ENCODE results near the gene CIAO3. TPM values are rescaled to one million over a fixed set of nuclear protein-coding genes. Genes with fewer than 3 reads are reported as not detected.

CIAO3 gene
- total RNA-seq, 1 experiment from 2014 or later = 21.9 TPM

DNA sequence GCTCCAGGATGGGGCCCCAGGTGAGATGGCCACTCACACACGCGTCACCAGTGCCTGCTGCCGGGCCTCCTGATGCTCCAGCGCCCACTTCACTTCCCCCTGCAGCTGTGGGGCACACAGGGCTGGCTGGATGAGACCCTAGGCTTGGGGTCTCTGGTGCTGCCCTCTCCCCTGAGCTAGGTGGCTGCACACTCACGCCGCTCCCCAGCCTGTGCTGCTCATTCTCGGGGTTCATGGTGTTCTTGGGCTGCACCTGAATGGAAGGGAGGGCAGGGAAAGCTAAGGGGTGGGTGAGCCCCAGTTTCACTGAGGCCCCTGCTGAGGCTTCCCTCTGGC is 15.8 kb downstream of the CIAO3 start:
- Mint-ChIP-seq H3K27ac (no peak overlapping the region), H3K36me3 (ENCODE audit: insufficient read depth in 1 of 3, low read depth in 3 of 3) (peaks cover 0 to 5% (median 3%) of the 10 kb centered on the region in 3 experiments; a peak in 1 of 7 replicates), H3K9me3 (no peaks in the 10 kb centered on the region), H3K27me3 (ENCODE audit: low read depth) (peaks cover 14% of the 10 kb centered on the region), H3K4me3 (no peak overlapping the region), H3K4me1 (peaks cover 3 to 4% of the 10 kb centered on the region in 2 experiments)
- Histone ChIP-seq H3K9me3 (ENCODE audit: control insufficient read depth, low read depth, low read length) (no peaks in the 10 kb centered on the region), H3K4me1 (ENCODE audit: insufficient read depth, low read length) (no peaks in the 10 kb centered on the region), H3K27me3 (ENCODE audit: insufficient read depth, low read length) (no peaks in the 10 kb centered on the region), H3K18ac (ENCODE audit: insufficient read length, low read depth, low read length) (no peak overlapping the region), H3K23me2 (ENCODE audit: insufficient read length, low read depth, low read length, poor library complexity, severe bottlenecking) (peaks cover 13% of the 10 kb centered on the region), H2BK12ac (ENCODE audit: insufficient read length, low read depth, low read length) (no peak overlapping the region), H2BK15ac (ENCODE audit: low read depth, low read length) (no peak overlapping the region), H2BK120ac (ENCODE audit: low read depth, low read length, poor library complexity, severe bottlenecking) (no peak overlapping the region), H4K5ac (ENCODE audit: insufficient read length, low read depth, low read length) (no peak overlapping the region), H3K23ac (ENCODE audit: insufficient read length, low read depth, low read length) (no peak overlapping the region), H3K4me2 (ENCODE audit: insufficient read depth, insufficient read length, low read length) (no peak overlapping the region), H3K14ac (ENCODE audit: insufficient read depth, low read length) (no peak overlapping the region), H3K79me2 (ENCODE audit: insufficient read depth, low read length) (no peaks in the 10 kb centered on the region), H2BK20ac (ENCODE audit: low read depth, low read length, poor library complexity, severe bottlenecking) (no peak overlapping the region), H4K91ac (ENCODE audit: insufficient read length, low read depth, low read length) (no peak overlapping the region), H3K27ac (ENCODE audit: insufficient read length, low read depth, low read length) (no peak overlapping the region), H3K4ac (ENCODE audit: low read depth, low read length) (no peak overlapping the region), H4K20me1 (ENCODE audit: control insufficient read depth, insufficient read depth, insufficient read length) (no peaks in the 10 kb centered on the region), H2AFZ (ENCODE audit: low read length) (no peak overlapping the region), H2BK5ac (ENCODE audit: insufficient read length, low read length) (no peak overlapping the region), H4K8ac (replicated peaks; ENCODE audit: insufficient read length, low read depth, low read length) (no peak overlapping the region), H3K56ac (ENCODE audit: insufficient read length, low read depth, low read length) (no peak overlapping the region), H3T11ph (ENCODE audit: low read length) (no peak overlapping the region), H3K79me1 (ENCODE audit: insufficient read depth, low read depth, low read length, poor library complexity, severe bottlenecking) (no peaks in the 10 kb centered on the region), H3K9ac (ENCODE audit: extremely low read depth, insufficient read length, low read length) (no peak overlapping the region), H2AK5ac (ENCODE audit: insufficient read length, low read length) (no peak overlapping the region)
- TF ChIP-seq, protein P1, sequence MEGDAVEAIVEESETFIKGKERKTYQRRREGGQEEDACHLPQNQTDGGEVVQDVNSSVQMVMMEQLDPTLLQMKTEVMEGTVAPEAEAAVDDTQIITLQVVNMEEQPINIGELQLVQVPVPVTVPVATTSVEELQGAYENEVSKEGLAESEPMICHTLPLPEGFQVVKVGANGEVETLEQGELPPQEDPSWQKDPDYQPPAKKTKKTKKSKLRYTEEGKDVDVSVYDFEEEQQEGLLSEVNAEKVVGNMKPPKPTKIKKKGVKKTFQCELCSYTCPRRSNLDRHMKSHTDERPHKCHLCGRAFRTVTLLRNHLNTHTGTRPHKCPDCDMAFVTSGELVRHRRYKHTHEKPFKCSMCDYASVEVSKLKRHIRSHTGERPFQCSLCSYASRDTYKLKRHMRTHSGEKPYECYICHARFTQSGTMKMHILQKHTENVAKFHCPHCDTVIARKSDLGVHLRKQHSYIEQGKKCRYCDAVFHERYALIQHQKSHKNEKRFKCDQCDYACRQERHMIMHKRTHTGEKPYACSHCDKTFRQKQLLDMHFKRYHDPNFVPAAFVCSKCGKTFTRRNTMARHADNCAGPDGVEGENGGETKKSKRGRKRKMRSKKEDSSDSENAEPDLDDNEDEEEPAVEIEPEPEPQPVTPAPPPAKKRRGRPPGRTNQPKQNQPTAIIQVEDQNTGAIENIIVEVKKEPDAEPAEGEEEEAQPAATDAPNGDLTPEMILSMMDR (conservative IDR thresholded peaks at IDR 0.05) = no peak
- no CpG with 5 or more reads among the region's 7 CpGs for WGBS (ENCODE audit: extremely low coverage, insufficient read length, low lambda C conversion rate)
- DNase-seq = no peak

Measured in H9 (cell line).